OCI-LY1 (cell line): ENCODE results near the gene ZIM2.

Experiments used
- H2AFZ ChIP-seq: fragments of 200-600 bp; sonication (generic), shearing (Covaris generic); 2 replicates; pipeline ENCODE4 v1.6.0; 2014; ENCODE audit warnings: antibody characterized with exemption, mild to moderate bottlenecking, low read length
- H3F3A ChIP-seq: fragments of 200-600 bp; sonication (generic), shearing (Covaris generic); 2 replicates; pipeline ENCODE4 v1.6.0; 2014; ENCODE audit warnings: mild to moderate bottlenecking, antibody characterized with exemption, low read length, moderate library complexity; ENCODE audit not compliant: insufficient read depth
- H3K27ac ChIP-seq: fragments of 200-600 bp; sonication (generic); 2 replicates; pipeline ENCODE4 v1.5.1; 2014; ENCODE audit warnings: low read length, mixed run types, mild to moderate bottlenecking, low read depth; ENCODE audit not compliant: poor library complexity, severe bottlenecking
- H3K27me3 ChIP-seq: fragments of 200-600 bp; sonication (generic); 2 replicates; pipeline ENCODE4 v1.6.0; 2014; ENCODE audit warnings: antibody characterized with exemption, mild to moderate bottlenecking, low read length, moderate library complexity; ENCODE audit not compliant: insufficient read depth
- H3K36me3 ChIP-seq: fragments of 200-600 bp; sonication (generic); 2 replicates; pipeline ENCODE4 v1.6.1; 2014; ENCODE audit warnings: mild to moderate bottlenecking, antibody characterized with exemption, low read length, moderate library complexity, mixed read lengths; ENCODE audit not compliant: insufficient read depth
- H3K4me1 ChIP-seq: fragments of 200-600 bp; sonication (generic); 2 replicates; pipeline ENCODE4 v1.5.1; 2014; ENCODE audit warnings: mild to moderate bottlenecking, low read length, moderate library complexity; ENCODE audit not compliant: insufficient read depth, severe bottlenecking
- H3K4me2 ChIP-seq: fragments of 200-600 bp; sonication (generic), shearing (Covaris generic); 2 replicates; pipeline ENCODE4 v1.6.1; 2014; ENCODE audit warnings: low read length
- H3K4me3 ChIP-seq: fragments of 200-600 bp; sonication (generic); 2 replicates; pipeline ENCODE4 v1.5.1; 2014; ENCODE audit warnings: low read length, low read depth, mild to moderate bottlenecking, mixed read lengths; ENCODE audit not compliant: poor library complexity, severe bottlenecking
- H3K79me2 ChIP-seq: fragments of 200-600 bp; shearing (Covaris generic); 2 replicates; pipeline ENCODE4 v1.6.1; 2016; ENCODE audit warnings: mixed run types, low read length, mixed read lengths; ENCODE audit not compliant: insufficient read depth
- H3K9ac ChIP-seq: fragments of 200-600 bp; sonication (generic), shearing (Covaris generic); 2 replicates; pipeline ENCODE4 v1.6.1; 2014; ENCODE audit warnings: mild to moderate bottlenecking, low read length, mixed read lengths
- H3K9me2 ChIP-seq: fragments of 200-600 bp; sonication (generic), shearing (Covaris generic); 2 replicates; pipeline ENCODE4 v1.6.1; 2014; ENCODE audit warnings: low read depth, mild to moderate bottlenecking, low read length, mixed read lengths
- H3K9me3 ChIP-seq: fragments of 200-600 bp; shearing (Covaris generic); 2 replicates; pipeline ENCODE4 v1.6.1; 2014; ENCODE audit warnings: low read length, mixed read lengths
- H4K20me1 ChIP-seq: fragments of 200-600 bp; sonication (generic), shearing (Covaris generic); 2 replicates; pipeline ENCODE4 v1.6.0; 2016; ENCODE audit warnings: mild to moderate bottlenecking, low read length; ENCODE audit not compliant: insufficient read depth
- CTCF ChIP-seq: fragments of 200-600 bp; sonication (generic), shearing (Covaris generic); IDR thresholded peaks from 2 replicates; pipeline ENCODE4 v1.5.1; 2017; ENCODE audit warnings: mild to moderate bottlenecking, antibody characterized with exemption, low read length, moderate library complexity, mixed read lengths
- EZH2 ChIP-seq: fragments of 200-600 bp; sonication (generic), shearing (Covaris generic); IDR thresholded peaks from 2 replicates; pipeline ENCODE4 v1.8.0; 2017; ENCODE audit warnings: borderline replicate concordance, mixed run types, mild to moderate bottlenecking, antibody characterized with exemption, low read length, moderate library complexity, mixed read lengths

Gene ZIM2

DNA sequence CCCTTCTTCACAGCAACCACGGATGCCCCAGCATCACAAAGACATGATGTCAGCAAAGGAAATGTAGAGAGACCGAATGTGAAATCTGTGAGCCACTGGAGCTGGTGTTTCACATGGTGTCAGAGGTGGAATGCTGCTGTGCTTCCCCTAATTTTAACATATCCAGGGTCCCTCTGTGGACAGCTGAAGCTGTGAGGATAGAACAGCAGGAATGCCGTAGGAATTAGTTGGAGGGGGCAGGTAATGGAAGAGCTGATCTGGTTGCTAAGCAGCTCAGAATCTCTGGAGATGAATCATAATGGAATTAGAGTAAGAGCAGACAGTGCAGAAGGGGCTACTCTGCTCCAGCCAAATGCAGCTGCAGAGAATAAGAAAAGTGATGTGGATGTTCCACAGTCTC, 100.0 kb downstream of the ZIM2 start:
- H3K4me2 ChIP-seq = no peak overlapping the region
- H3F3A ChIP-seq = no peaks in the 10 kb centered on the region
- no peak overlapping the region for H3K27ac ChIP-seq
- no peaks in the 10 kb centered on the region for H3K79me2 ChIP-seq
- no peak for TF ChIP-seq EZH2
- no peak for TF ChIP-seq CTCF
- H3K4me1 ChIP-seq = no peaks in the 10 kb centered on the region
- no peak overlapping the region for H3K9ac ChIP-seq
- H4K20me1 ChIP-seq = no peaks in the 10 kb centered on the region
- H3K4me3 ChIP-seq = no peak overlapping the region
- H2AFZ ChIP-seq = no peak overlapping the region
- no peaks in the 10 kb centered on the region for H3K9me3 ChIP-seq
- H3K27me3 ChIP-seq = no peaks in the 10 kb centered on the region
- no peaks in the 10 kb centered on the region for H3K9me2 ChIP-seq
- no peaks in the 10 kb centered on the region for H3K36me3 ChIP-seq

GRCh38 chr19:56736571-56736970, 104.0 kb downstream of the ZIM2 start:
- Histone ChIP-seq H3K36me3 (no peaks in the 10 kb centered on the region), H4K20me1 (no peaks in the 10 kb centered on the region), H3K9ac (no peak overlapping the region), H3K9me2 (no peaks in the 10 kb centered on the region), H3K4me3 (no peak overlapping the region), H3K27me3 (no peaks in the 10 kb centered on the region), H3K79me2 (no peaks in the 10 kb centered on the region), H3K4me2 (no peak overlapping the region), H3F3A (no peaks in the 10 kb centered on the region), H3K27ac (no peak overlapping the region), H2AFZ (no peak overlapping the region), H3K4me1 (no peaks in the 10 kb centered on the region), H3K9me3 (no peaks in the 10 kb centered on the region)
- TF ChIP-seq CTCF (no peak), EZH2 (no peak)

GRCh38 chr19:56732976-56733375, 107.5 kb downstream of the ZIM2 start:
- Histone ChIP-seq H3K36me3 (no peaks in the 10 kb centered on the region), H4K20me1 (no peaks in the 10 kb centered on the region), H3K9me3 (no peaks in the 10 kb centered on the region), H3K9ac (no peak overlapping the region), H3K4me3 (no peak overlapping the region), H3K79me2 (no peaks in the 10 kb centered on the region), H3K27me3 (no peaks in the 10 kb centered on the region), H3K4me1 (no peaks in the 10 kb centered on the region), H3K4me2 (no peak overlapping the region), H3F3A (no peaks in the 10 kb centered on the region), H3K27ac (no peak overlapping the region), H3K9me2 (no peaks in the 10 kb centered on the region), H2AFZ (no peak overlapping the region)
- no peak for TF ChIP-seq EZH2
- no peak for TF ChIP-seq CTCF
